Stimulated activated CD8-positive, alpha-beta memory T cell treated with anti-CD3 and anti-CD28 coated beads, Interleukin-7, amount 100 ng/mL, for 48 hours (primary cell): ENCODE data around the gene ARHGAP1.

Source experiments
- DNase-seq, 2 donors: peaks; one replicate each; pipeline ENCODE4 v3.0.0-alpha.2; 2020; ENCODE audit warnings: low read depth in 1 of 2; ENCODE audit errors: extremely low read depth in 1 of 2

Gene ARHGAP1

DNA sequence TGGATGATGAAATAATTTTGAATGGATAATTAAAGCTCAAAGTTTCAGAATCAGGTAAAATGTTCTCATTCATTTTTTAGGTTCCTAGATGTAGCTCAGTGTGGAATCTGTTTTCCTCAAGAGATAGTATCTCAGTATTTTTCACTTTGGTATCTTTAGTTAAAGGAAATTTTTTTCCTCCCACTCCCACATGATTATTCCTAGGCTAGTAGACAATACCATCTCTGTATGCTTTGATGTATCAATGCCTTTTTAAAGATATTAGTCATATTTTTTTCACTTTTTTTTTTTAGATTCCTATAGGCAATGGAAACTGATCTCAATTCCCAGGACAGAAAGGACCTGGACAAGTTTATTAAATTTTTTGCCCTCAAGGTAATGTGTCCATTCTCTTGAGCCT is 56.4 kb downstream of the ARHGAP1 start:
- no peak for DNase-seq

DNA sequence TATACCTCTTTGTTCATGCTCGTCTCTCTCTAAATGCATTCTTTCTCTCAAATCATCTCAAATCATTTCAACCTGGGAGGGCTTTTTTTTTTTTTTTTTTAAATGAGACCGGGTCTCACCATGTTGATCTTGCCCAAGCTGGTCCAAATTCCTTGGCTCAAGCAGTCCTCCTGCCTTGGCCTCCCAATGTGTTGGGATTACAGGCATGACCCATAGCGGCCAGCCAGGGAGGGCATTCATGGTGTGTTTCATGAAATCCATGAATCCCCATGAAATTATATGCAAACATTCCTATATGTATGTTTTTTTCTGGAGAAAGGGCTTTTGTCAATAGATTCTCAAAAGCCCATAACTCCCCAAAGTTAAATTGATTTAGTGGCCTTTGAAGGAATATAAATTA is 56.9 kb downstream of the ARHGAP1 start:
- no peak for DNase-seq

DNA sequence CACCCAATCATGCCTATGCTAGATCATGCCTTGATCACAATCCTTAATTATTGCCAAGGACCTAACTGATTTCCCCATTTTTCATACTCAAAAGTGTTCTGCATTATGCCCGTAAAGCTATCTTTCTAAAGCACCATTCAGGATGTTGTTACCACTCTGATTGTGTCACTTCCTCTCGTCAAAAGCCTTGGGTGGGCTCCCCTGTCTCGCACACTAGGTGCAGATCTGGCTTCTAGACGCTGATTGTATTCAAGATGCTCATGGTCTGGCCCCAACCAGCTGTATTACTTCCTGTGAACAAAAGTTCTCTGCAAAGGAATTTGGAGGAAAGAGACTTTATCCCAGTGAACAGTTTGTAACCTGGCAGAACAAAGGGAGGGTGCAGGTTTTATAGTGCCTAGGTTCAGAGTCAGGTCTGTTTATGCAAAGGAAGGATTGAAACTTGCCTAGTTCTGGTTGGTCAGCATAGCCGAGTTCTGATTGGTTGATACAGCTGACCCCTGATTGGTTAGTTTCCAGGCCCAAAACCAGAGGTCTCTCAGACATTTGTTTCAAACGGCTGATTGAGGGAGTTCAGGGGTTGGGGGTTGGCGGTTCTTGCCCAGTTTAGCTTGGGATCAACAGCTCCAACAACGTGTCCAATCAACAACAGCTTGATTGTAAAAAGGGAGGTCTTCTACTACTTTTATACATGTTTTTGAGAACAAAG is 57.6 kb downstream of the ARHGAP1 start:
- no peak for DNase-seq

DNA sequence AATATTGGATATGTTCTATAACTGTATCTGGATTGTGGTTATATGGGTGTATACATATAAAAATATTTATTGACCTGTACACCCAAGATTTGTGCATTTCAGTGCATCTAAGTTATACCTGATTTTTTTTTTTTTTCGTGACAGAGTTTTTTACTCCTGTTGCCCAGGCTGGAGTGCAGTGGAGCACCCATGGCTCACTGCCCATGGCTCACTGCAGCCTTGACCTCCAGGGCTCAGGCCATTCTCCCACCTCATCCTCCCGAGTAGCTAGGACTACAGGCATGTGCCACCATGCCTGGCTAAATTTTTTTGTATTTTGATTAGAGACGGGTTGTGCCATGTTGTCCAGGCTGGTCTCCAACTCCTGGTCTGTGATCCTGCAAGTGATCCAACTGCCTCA is 58.8 kb downstream of the ARHGAP1 start:
- DNase-seq, result no peak

GRCh38 chr11:46640036-46640788 is 60.2 kb downstream of the ARHGAP1 start:
- DNase-seq, result no peak

GRCh38 chr11:46639197-46639839 is 61.1 kb downstream of the ARHGAP1 start:
- DNase-seq, result no peak

GRCh38 chr11:46637546-46637945 is 62.9 kb downstream of the ARHGAP1 start:
- no peak for DNase-seq

DNA sequence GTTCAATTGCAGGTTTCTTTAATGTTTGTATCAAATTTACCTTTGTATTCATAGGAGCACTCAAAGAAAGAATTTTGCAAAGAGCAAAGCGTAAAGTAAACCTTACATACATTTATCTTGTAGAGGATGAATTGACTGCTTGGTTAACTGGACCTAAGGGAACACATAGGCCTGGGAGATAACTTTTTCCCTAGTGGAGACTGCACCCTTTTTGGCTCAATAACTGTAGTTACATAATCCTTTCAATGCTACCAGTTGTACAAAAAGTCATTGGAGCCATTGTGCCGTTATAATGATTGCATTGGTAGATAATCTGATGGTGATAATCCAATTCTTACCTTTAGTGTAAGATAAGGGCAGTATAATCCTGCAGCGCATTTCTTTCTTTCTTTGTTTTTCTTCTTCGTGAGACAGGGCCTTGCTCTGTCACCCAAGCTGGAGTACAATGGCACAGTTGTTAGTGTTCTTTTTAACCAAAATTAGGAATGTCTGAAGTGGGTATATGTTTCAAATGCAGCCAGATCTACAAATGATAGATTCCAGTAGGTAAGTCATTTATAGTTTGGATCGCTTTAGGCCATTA is 64.8 kb downstream of the ARHGAP1 start:
- no peak for DNase-seq

- no peak for DNase-seq
Observed at GRCh38 chr11:46633291-46634217, 66.9 kb downstream of the ARHGAP1 start.

- DNase-seq, result no peak
Observed at GRCh38 chr11:46632502-46632901, 67.9 kb downstream of the ARHGAP1 start.

DNA sequence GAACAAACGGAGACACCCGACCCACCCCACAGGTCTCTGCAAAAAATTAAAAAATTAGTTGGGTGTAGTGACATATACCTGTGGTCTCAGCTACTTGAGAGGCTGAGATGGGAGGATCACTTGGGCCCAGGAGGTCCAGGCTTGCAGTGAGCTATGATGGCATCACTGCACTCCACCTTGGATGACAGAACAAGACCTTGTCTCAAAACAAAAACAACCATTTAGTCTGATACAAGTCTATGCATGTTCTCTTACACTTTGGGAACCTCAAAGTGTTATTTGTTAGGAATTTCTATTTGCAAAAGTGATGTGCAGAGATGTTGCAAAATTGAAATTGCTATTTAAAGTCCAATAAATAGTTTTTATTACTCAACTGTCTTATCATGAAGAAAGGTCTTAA is 68.7 kb downstream of the ARHGAP1 start:
- no peak for DNase-seq

- no peak for DNase-seq
Observed at GRCh38 chr11:46630237-46630636, 70.2 kb downstream of the ARHGAP1 start.

DNA sequence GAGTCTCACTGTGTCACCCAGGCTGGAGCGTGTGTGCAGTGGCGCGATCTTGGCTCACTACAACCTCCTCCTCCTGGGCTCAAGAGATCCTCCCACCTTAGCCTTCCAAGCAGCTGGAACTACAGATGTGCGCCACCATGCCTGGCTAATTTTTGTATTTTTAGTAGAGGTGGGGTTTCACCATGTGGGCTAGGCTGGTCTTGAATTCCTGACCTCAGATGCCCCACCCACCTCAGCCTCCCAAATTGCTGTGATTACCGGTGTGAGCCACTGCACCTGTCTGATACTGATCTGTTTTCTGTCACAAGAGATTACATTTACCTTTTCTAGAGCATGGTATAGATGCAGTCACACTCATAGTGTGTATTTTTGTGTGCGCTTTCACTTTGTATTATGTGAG is 71.5 kb downstream of the ARHGAP1 start:
- no peak for DNase-seq
